Esophagus muscularis mucosa (tissue), 3 donors: Measurements from ENCODE around the gene SLC16A5.

Source experiments
- CTCF ChIP-seq, 3 experiments: fragments of 200-600 bp in 2 of 3; fragments of 450-650 bp in 1 of 3; sonication (generic) in 2 of 3; IDR thresholded peaks; one replicate each; pipeline ENCODE4 v1.5.1; 2017 to 2019; ENCODE audit warnings: antibody characterized with exemption in 3 of 3, mild to moderate bottlenecking in 2 of 3, moderate library complexity in 1 of 3
- POLR2A ChIP-seq: fragments of 450-650 bp; IDR thresholded peaks from one replicate; pipeline ENCODE4 v1.6.1; 2017; ENCODE audit warnings: antibody characterized with exemption, moderate library complexity, mild to moderate bottlenecking, low read depth

DNA sequence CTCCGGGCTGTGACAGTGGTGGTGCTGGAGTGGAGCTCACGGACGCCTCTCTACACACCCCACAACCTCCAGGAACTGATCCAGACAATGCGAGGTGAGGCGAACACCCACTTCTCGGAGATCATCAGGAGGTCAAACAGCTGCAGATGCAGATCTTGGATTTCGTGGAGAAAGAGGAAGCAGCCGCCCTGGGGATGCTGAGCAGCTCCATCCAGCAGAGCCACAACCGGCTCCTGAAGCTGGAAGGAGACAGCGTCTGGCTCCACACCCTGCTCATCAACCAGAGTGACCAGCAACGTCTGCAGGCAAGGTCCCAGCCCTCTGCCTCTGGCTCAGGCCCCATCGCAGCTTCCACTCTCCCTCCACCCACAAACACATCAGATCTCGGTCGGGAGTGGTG lies 13.2 kb upstream of the SLC16A5 start:
- no peak for TF ChIP-seq CTCF (IDR thresholded peaks at IDR 0.05)
- TF ChIP-seq POLR2A, result no peak
